Amniotic epithelial cell (primary cell): Measurements from ENCODE around the gene AK6.
"Not testable (repeated sequence)": the region's sequence is repeated elsewhere in the genome, so short reads cannot be mapped to it uniquely, and the experiment has no call there.

ENCODE experiments used
- DNase-seq: peaks from one replicate; pipeline ENCODE4 v3.0.0-alpha.2; 2010; ENCODE audit warnings: low read depth

The AK6 gene

GRCh38 chr5:69369340-69370121, at the start of gene AK6, which contains the start of the genes RAD17 and TAF9:
TSS of gene AK6 (minus strand) at chr5:69369520. CDS start at chr5:69369490, 30 bp downstream.
TSS of gene RAD17 (plus strand) at chr5:69369818. CDS start at chr5:69372209, 2,391 bp downstream.
TSS of gene TAF9 (minus strand) at chr5:69369520. CDS start at chr5:69365737, 3,783 bp downstream.
- peak; percentile 87 for DNase-seq

DNA sequence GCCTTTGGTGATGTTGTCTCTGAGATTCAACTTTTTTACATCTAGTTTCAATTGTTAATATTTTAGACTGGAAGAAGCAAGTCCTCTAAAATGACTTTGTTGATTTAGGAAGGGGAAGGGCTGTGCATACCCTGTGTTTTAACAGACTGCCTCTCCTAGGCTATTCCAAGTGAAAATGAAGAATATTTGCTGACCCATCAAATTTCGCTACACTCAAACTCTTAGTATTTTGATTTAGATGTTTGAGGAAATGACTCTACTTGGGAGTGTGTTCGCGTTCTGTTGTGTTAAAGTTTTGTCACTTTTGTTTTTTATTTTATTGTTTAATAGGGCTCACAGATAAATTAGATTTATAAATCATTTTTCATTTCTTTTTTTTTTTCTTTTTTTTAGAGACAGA, 49.2 kb upstream of the AK6 start:
- DNase-seq, result no peak

DNA sequence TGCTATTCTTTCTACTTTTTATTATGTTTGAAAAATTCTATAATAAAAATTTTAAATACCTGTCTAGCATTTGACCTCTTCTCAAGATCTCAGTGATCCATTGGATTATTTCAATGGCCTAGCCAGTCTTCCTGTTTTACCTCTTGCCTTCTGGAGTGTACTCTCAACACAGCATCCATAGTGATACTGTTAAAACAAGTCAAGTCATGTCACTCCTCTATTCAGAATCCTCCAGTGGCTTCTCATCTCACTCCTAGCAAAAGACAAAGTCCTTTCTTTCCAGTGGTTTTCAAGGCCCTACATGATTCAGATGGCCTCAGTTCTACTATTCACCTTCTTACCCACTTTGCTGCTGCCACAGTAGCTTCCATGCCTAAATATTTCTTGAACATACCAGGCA, 47.4 kb upstream of the AK6 start:
- no peak for DNase-seq

DNA sequence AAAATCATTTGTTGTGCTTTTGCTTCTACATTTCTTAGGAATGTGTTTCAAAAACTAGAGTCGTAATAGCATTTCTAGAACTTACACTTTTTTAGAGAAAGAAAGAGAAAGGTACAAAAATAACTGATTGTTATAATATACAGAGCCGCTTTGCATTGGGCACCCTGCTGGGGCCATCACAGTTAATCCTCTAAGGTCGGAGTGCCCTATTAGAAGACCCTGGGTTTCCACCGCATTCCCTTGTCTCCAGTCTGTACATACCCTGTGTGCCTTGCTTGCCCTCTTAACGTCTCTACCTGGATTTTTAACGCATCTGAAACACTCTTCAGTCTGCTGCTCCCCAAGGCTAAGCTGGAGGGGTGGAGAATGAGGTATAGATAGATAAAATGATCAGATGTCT, 46.9 kb upstream of the AK6 start:
- DNase-seq, result no peak

GRCh38 chr5:69415584-69415958, 46.3 kb upstream of the AK6 start:
- DNase-seq, result no peak

DNA sequence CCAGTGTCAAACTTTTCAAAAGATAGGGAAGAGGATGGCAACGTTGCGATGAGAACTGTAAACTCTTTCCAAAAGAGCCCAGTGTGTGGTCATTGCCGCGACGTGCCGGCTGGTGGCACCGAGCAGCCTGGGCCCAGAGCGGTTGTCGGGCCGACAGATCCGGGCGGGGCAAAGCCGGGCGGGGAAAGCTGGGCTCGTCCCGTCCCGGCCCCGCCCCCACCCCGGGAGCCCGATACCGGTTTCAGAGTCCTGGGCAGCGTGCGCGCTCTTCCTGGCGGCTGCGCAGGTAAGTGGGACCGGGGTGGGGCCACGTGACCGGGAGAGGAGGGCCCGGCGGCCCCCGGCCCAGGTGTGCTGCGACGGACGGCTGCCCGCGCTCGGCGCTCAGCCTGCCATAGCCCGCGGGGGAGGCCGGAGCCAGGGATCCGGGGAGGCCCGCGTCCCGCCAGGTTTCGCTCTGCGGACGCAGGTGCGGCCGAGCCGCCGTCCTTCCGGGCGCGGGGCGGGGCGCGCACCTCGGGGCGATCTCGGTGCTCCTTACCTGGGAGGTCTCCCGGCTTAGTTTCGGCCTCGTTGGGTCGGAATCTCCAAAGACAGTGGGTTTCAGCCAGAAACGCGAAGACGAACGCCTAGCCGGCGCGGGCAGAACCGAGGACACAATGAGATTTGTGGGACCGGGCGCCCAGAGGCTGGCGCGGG, 45.7 kb upstream of the AK6 start, which contains the start of gene MARVELD2:
Gene MARVELD2 (plus strand): TSS at position 232 of the 699 bp plus-strand sequence. CDS start 4,270 bp downstream, outside the sequence.
- DNase-seq, result peak; percentile 10

DNA sequence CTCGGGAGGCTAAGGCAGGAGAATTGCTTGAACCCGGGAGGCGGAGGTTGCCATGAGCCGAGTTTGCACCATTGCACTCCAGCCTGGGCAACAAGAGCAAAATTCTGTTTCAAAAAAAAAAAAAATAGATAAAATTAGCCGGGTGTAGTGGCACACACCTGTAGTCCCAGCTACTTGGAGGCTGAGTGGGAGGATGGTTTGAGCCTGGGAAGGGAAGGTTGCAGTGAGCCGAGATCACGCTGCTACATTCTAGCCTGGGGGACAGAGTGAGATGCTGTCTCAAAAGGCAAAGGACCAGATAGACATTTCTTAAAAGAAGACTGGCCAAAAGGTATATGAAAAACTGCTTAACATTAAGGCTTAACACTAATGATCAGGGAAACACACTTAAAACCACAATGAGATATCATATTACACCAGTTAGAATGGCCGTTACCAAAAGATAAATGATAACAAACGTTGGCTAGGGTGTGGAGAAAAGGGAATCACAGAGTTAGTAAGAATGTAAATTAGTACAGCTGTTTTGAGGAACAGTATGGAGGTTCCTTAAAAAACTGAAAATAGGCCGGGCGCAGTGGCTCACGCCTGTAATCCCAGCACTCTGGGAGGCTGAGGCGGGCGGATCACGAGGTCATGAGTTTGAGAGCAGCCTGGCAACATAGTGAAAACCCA, 35.5 kb upstream of the AK6 start:
- DNase-seq, result no peak

GRCh38 chr5:69378376-69378775, 9.1 kb upstream of the AK6 start:
- no peak for DNase-seq

- no peak for DNase-seq
Observed at GRCh38 chr5:69374911-69375446, 5.7 kb upstream of the AK6 start.

- DNase-seq, result no peak
Observed at GRCh38 chr5:69372394-69372793, 3.1 kb upstream of the AK6 start.

GRCh38 chr5:69370335-69370734, 1.0 kb upstream of the AK6 start:
- not testable (repeated sequence) for DNase-seq

DNA sequence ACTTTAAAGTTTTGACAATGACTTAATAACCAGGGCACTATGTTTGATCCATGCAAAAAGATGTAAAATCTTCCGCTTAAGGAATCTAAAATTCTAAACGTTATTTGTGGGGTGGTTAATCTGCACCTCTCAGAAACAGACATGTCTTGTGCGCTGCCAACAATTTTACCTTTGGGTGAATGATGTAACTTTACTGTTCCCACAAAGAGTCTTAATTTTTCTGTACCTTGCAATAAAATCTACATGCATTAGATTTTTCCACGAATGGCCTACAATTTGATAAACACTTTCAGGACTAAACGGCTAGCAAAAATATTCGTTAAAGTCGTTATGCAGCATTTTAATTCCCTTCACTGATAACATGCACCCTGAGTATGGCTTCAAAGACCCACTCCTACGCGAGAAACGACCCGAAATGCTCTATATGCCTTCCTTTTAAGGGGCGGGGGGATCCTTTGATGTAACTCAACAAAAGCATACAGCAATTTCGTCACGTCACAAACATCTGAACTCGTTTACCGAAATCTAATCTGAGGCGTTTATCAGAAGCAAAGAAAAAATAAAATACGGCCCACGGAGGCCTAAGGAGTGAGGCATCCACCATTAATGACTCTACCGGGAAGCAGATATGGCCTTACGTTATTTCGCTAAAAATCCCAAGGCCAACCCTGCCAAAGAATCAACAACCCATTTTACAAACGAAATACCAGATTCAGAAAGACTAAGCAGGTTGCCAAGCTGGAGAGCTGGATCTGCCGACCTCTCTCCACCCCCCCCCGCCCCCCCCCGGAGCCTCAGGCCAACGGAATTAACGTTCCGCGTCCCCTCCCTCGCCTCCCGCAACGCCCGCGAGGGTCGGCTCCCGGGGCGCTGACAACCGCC, 621 bp downstream of the AK6 start:
- peak; percentile 58 for DNase-seq

- DNase-seq, result no peak
Observed at GRCh38 chr5:69367697-69368279, 1.5 kb downstream of the AK6 start.

- no peak for DNase-seq
Observed at GRCh38 chr5:69364850-69365249, 4.5 kb downstream of the AK6 start.

DNA sequence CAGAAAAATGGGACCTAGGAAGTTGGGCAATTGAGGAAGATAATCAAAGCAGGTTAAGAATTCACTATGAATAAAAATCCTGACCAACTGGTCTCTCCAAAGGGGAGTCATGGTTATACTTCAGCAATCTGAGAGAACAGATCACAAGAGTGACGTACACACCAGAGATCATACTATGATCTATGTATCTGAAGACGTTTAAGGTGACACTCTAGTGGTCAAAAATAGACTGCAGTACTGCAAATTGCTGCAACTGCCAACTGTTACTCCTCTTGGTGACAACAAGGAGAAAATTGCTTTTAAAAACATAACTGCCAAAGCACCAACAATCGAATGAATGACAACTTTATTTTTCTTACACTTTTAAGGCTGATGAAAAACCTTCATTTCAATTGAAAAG, 4.9 kb downstream of the AK6 start:
- peak; percentile 10 for DNase-seq

GRCh38 chr5:69360442-69360841, 8.9 kb downstream of the AK6 start:
- DNase-seq, result no peak

DNA sequence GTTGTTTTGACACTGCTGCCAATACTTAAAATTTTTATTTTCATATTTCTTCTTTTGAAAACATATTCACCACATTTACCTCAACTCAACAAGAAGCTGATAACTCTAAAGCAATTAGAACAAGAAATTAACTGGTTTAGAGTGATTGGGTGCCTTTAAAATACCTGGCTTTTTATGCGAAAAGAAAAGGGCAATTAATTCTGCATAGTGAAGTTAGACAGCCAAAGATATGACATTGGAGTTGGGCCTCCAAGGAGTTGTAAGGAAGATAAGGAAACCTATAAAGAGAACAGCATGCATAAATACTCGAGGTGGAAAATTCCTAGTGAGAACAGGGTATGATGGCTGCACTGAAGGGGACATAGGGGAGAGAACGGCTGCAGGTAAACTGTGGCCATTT, 9.6 kb downstream of the AK6 start:
- no peak for DNase-seq

- no peak for DNase-seq
Observed at GRCh38 chr5:69350664-69351063, 18.7 kb downstream of the AK6 start.

- no peak for DNase-seq
Observed at GRCh38 chr5:69343083-69343482, 26.2 kb downstream of the AK6 start.

- DNase-seq, result no peak
Observed at GRCh38 chr5:69341520-69342161, 27.7 kb downstream of the AK6 start.
